ENCODE measurements around the gene INO80E. TPM values are rescaled to one million over a fixed set of nuclear protein-coding genes. Genes with fewer than 3 reads are reported as not detected.

Gene INO80E
- total and polyA plus RNA-seq, 2 donors (not counting 1 experiment from before 2014, with no cell fraction given) = 103 to 113 TPM

- no peak overlapping the region for H3K27ac Mint-ChIP-seq
- H3K4me1 Mint-ChIP-seq = peaks cover 15% of the 10 kb centered on the region
- ChIA-PET POLR2A (interaction anchor here (0.6 kb wide), 1 partner anchor 12 kb away, joined by 3 read pairs; no protein-coding TSS in a partner anchor), CTCF (interaction anchor here (1.2 to 1.8 kb wide), 2 partner anchors 8 to 323 kb away, joined by 5 to 6 read pairs; no protein-coding TSS in a partner anchor)
- no peaks in the 10 kb centered on the region for H3K9me3 Mint-ChIP-seq (ENCODE audit: insufficient read depth)
- Histone ChIP-seq H3K27ac (ENCODE audit: low read length in 2 of 2) (no peak overlapping the region), H3K9me3 (ENCODE audit: control extremely low read depth in 1 of 3, control insufficient read depth in 2 of 3, insufficient read depth in 1 of 3, low read length in 2 of 3) (peaks cover 0 to 3% (median 0%) of the 10 kb centered on the region in 3 donors), H3K36me3 (replicated peaks in 1 of 2; ENCODE audit: control extremely low read depth in 1 of 2, control insufficient read depth in 1 of 2, extremely low read depth in 1 of 2, insufficient read depth in 2 of 2, low read length in 1 of 2) (no peaks in the 10 kb centered on the region), H3K79me2 (ENCODE audit: control insufficient read depth, insufficient read depth, low read length) (no peaks in the 10 kb centered on the region), H3K9ac (ENCODE audit: low read length) (no peak overlapping the region), H3K4me1 (ENCODE audit: control insufficient read depth in 2 of 2, insufficient read depth in 2 of 2, low read length in 2 of 2) (peaks cover 6 to 11% of the 10 kb centered on the region in 2 donors), H3K4me2 (replicated peaks; ENCODE audit: low read depth, low read length, poor library complexity, severe bottlenecking) (no peak overlapping the region), H3K4me3 (ENCODE audit: control extremely low read depth in 1 of 5, extremely low read depth in 1 of 5, insufficient read depth in 1 of 5, low read depth in 2 of 5, low read length in 4 of 5) (no peak overlapping the region), H2AFZ (ENCODE audit: insufficient read depth, low read depth, low read length, poor library complexity, severe bottlenecking) (no peak overlapping the region), H3K27me3 (replicated peaks in 1 of 4; ENCODE audit: control extremely low read depth in 1 of 4, control insufficient read depth in 3 of 4, insufficient read depth in 4 of 4, low read length in 3 of 4) (peaks cover 0 to 16% (median 4%) of the 10 kb centered on the region in 4 experiments), H4K20me1 (ENCODE audit: control insufficient read depth, insufficient read depth, low read length, poor library complexity, severe bottlenecking) (no peaks in the 10 kb centered on the region)
- intact Hi-C loops (cut with micrococcal nuclease) = no loop called here
- H3K27me3 Mint-ChIP-seq = peaks cover 25% of the 10 kb centered on the region
- TF ChIP-seq EZH2 (IDR thresholded peaks at IDR 0.05; ENCODE audit: borderline replicate concordance, insufficient read depth, low read depth, low read length, poor library complexity, severe bottlenecking) = no peak
- TF ChIP-seq, protein P1, sequence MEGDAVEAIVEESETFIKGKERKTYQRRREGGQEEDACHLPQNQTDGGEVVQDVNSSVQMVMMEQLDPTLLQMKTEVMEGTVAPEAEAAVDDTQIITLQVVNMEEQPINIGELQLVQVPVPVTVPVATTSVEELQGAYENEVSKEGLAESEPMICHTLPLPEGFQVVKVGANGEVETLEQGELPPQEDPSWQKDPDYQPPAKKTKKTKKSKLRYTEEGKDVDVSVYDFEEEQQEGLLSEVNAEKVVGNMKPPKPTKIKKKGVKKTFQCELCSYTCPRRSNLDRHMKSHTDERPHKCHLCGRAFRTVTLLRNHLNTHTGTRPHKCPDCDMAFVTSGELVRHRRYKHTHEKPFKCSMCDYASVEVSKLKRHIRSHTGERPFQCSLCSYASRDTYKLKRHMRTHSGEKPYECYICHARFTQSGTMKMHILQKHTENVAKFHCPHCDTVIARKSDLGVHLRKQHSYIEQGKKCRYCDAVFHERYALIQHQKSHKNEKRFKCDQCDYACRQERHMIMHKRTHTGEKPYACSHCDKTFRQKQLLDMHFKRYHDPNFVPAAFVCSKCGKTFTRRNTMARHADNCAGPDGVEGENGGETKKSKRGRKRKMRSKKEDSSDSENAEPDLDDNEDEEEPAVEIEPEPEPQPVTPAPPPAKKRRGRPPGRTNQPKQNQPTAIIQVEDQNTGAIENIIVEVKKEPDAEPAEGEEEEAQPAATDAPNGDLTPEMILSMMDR (IDR thresholded peaks at IDR 0.05) = no peak
- H3K4me3 Mint-ChIP-seq = no peak overlapping the region
- DNase-seq = no peak
- 92% methylated on average over 10 of the region's 11 CpGs for WGBS (ENCODE audit: insufficient coverage)
- ATAC-seq (ENCODE audit: low read depth) = no peak
Measured at GRCh38 chr16:30023586-30023985, 27.5 kb downstream of the INO80E start.

DNA sequence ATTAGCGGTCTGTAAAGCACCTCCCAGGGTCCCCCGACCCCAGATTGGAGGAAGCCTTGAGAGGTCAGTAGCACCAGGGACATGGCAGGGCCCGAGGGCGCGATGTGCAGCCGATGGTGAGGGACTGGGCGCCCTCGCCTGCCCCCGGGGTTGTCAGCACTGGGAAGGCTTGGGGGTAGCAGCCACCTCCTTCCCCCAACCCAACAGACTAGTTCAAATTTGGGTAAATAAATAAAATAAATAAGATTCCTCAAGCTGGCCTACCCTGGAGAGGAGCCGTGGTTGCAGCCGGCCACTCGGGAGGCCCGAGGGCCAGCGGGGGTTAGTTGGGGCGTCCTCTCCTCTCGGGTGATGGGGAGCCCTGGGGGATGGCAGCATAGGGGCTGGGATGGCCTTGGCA is 28.4 kb downstream of the INO80E start:
- Histone ChIP-seq H3K27ac (ENCODE audit: low read length in 2 of 2) (no peak overlapping the region), H4K20me1 (ENCODE audit: control insufficient read depth, insufficient read depth, low read length, poor library complexity, severe bottlenecking) (no peaks in the 10 kb centered on the region), H2AFZ (ENCODE audit: insufficient read depth, low read depth, low read length, poor library complexity, severe bottlenecking) (no peak overlapping the region), H3K4me1 (ENCODE audit: control insufficient read depth in 2 of 2, insufficient read depth in 2 of 2, low read length in 2 of 2) (peaks cover 6 to 11% of the 10 kb centered on the region in 2 donors), H3K9ac (ENCODE audit: low read length) (no peak overlapping the region), H3K27me3 (replicated peaks in 1 of 4; ENCODE audit: control extremely low read depth in 1 of 4, control insufficient read depth in 3 of 4, insufficient read depth in 4 of 4, low read length in 3 of 4) (peaks cover 0 to 24% (median 8%) of the 10 kb centered on the region in 4 experiments), H3K9me3 (ENCODE audit: control extremely low read depth in 1 of 3, control insufficient read depth in 2 of 3, insufficient read depth in 1 of 3, low read length in 2 of 3) (peaks cover 0 to 8% (median 0%) of the 10 kb centered on the region in 3 donors), H3K79me2 (ENCODE audit: control insufficient read depth, insufficient read depth, low read length) (no peaks in the 10 kb centered on the region), H3K36me3 (replicated peaks in 1 of 2; ENCODE audit: control extremely low read depth in 1 of 2, control insufficient read depth in 1 of 2, extremely low read depth in 1 of 2, insufficient read depth in 2 of 2, low read length in 1 of 2) (no peaks in the 10 kb centered on the region), H3K4me2 (replicated peaks; ENCODE audit: low read depth, low read length, poor library complexity, severe bottlenecking) (no peak overlapping the region), H3K4me3 (ENCODE audit: control extremely low read depth in 1 of 5, extremely low read depth in 1 of 5, insufficient read depth in 1 of 5, low read depth in 2 of 5, low read length in 4 of 5) (no peak overlapping the region)
- H3K9me3 Mint-ChIP-seq (ENCODE audit: insufficient read depth) = no peaks in the 10 kb centered on the region
- WGBS (ENCODE audit: insufficient coverage) = 80% methylated on average over 13 of the region's 16 CpGs
- ChIA-PET POLR2A (no interaction called here), CTCF (no interaction called here)
- peaks cover 33% of the 10 kb centered on the region for H3K27me3 Mint-ChIP-seq
- DNase-seq = no peak
- H3K27ac Mint-ChIP-seq = no peak overlapping the region
- TF ChIP-seq EZH2 (IDR thresholded peaks at IDR 0.05; ENCODE audit: borderline replicate concordance, insufficient read depth, low read depth, low read length, poor library complexity, severe bottlenecking) = no peak
- TF ChIP-seq, protein P1 (IDR thresholded peaks at IDR 0.05) = no peak
- H3K4me1 Mint-ChIP-seq = peaks cover 17% of the 10 kb centered on the region
- intact Hi-C loops (cut with micrococcal nuclease) = no loop called here
- ATAC-seq (ENCODE audit: low read depth) = no peak
- no peak overlapping the region for H3K4me3 Mint-ChIP-seq
